Caco-2 (cell line): ENCODE results near the gene SLC25A4. TPM values are rescaled to one million over a fixed set of nuclear protein-coding genes. Genes with fewer than 3 reads are reported as not detected.

Experiments used
- BruUV-seq: library from RNA; stranded (reverse); fragments of 400-500 nt; replicated peaks from 2 replicates; lab custom pipeline; 2021; lab: Mats Ljungman, UMichigan
- CTCF ChIA-PET: fragments of 300-600 bp; sonication (Branson Sonifier 250); formaldehyde crosslinking; loops from one replicate; lab custom pipeline; 2022; ENCODE audit warnings: antibody characterized with exemption; lab: Charles Lee
- POLR2A ChIA-PET: fragments of 300-600 bp; sonication (Branson Sonifier 250); formaldehyde crosslinking; loops from one replicate; lab custom pipeline; 2022; ENCODE audit warnings: antibody characterized with exemption; lab: Charles Lee
- DNase-seq, 2 experiments: peaks; one replicate each; pipeline versions ENCODE4 v3.0.0 to v3.0.0-alpha.2; 2020 to 2022
- H3K27me3 ChIP-seq: replicated peaks from 2 replicates; pipeline ENCODE4 v1.6.0; 2011; ENCODE audit warnings: low read length; ENCODE audit not compliant: control insufficient read depth, insufficient read depth
- H3K36me3 ChIP-seq: 2 replicates; pipeline ENCODE4 v1.5.1; 2011; ENCODE audit warnings: low read length; ENCODE audit not compliant: control insufficient read depth, insufficient read depth
- H3K4me1 ChIP-seq: fragments of 250-450 bp; sonication (Bioruptor Pico); 2 replicates; pipeline ENCODE4 v1.5.1; 2020; ENCODE audit warnings: mild to moderate bottlenecking
- H3K4me3 ChIP-seq: 2 replicates; pipeline ENCODE4 v1.5.1; 2011; ENCODE audit warnings: low read depth, mild to moderate bottlenecking, control low read depth, low read length
- H3K9me3 ChIP-seq: fragments of 250-450 bp; sonication (Bioruptor Pico); 2 replicates; pipeline ENCODE4 v1.5.1; 2020; ENCODE audit warnings: mild to moderate bottlenecking, moderate library complexity
- H3K27ac Mint-ChIP-seq: one replicate; pipeline ENCODE4 v1.8.0; 2022; ENCODE audit warnings: mixed read lengths; ENCODE audit not compliant: unreplicated experiment
- H3K27me3 Mint-ChIP-seq: one replicate; pipeline ENCODE4 v1.8.0; 2022; ENCODE audit warnings: mixed read lengths; ENCODE audit not compliant: insufficient read depth, unreplicated experiment
- H3K36me3 Mint-ChIP-seq: one replicate; pipeline ENCODE4 v1.8.0; 2022; ENCODE audit warnings: mild to moderate bottlenecking, mixed read lengths; ENCODE audit not compliant: insufficient read depth, unreplicated experiment
- H3K4me1 Mint-ChIP-seq: one replicate; pipeline ENCODE4 v1.8.0; 2022; ENCODE audit warnings: low read depth, mixed read lengths; ENCODE audit not compliant: unreplicated experiment
- H3K4me3 Mint-ChIP-seq: one replicate; pipeline ENCODE4 v1.8.0; 2022; ENCODE audit warnings: mild to moderate bottlenecking, moderate library complexity, mixed read lengths; ENCODE audit not compliant: unreplicated experiment
- H3K9me3 Mint-ChIP-seq: one replicate; pipeline ENCODE4 v1.8.0; 2022; ENCODE audit warnings: mixed read lengths; ENCODE audit not compliant: unreplicated experiment
- intact Hi-C: fragments of 100-400 bp; cut with micrococcal nuclease; formaldehyde crosslinking; loops from one replicate; pipeline ENCODE4 v1.10.0; 2022; ENCODE audit not compliant: unreplicated experiment
- total RNA-seq: library from RNA; stranded (reverse); gene quantifications from 2 replicates; pipeline ENCODE4 v1.2.3, GENCODE V29; 2022
- TF ChIP-seq, protein P1 (sequence below), 2 experiments: fragments of 200-600 bp in 1 of 2; IDR thresholded peaks; 1 replicate in 1 of 2; 2 replicates in 1 of 2; pipeline versions ENCODE4 v1.5.1 to v1.8.0; 2011 to 2022; ENCODE audit warnings: antibody characterized with exemption in 1 of 2, control low read depth in 1 of 2, inconsistent platforms in 1 of 2, low read depth in 1 of 2, low read length in 1 of 2, mild to moderate bottlenecking in 1 of 2, moderate library complexity in 1 of 2; ENCODE audit not compliant: insufficient read depth in 1 of 2, severe bottlenecking in 1 of 2, unreplicated experiment in 1 of 2

Gene SLC25A4
- total RNA-seq, 1 experiment from 2014 or later = 24.1 TPM

DNA sequence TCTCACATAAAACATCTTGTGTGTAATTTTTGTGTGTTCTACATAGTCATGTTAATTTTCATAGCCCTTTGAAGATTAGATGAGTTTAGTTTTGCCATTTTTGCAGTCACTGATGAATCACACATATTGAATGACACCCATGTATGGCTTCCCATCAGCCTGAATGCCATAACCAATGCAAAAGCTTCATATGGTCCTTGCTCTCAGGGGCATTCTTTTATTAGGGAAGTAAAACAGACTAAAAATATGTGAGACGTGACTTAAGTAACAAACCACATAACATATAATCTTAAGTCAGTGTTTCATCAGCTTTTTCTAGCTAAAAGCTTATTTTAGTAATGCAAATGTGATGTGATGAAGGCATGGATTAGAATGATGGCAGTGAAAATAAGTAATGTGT, 8.2 kb downstream of the SLC25A4 start:
- Mint-ChIP-seq H3K4me1 (no peaks in the 10 kb centered on the region), H3K27ac (no peak overlapping the region)

DNA sequence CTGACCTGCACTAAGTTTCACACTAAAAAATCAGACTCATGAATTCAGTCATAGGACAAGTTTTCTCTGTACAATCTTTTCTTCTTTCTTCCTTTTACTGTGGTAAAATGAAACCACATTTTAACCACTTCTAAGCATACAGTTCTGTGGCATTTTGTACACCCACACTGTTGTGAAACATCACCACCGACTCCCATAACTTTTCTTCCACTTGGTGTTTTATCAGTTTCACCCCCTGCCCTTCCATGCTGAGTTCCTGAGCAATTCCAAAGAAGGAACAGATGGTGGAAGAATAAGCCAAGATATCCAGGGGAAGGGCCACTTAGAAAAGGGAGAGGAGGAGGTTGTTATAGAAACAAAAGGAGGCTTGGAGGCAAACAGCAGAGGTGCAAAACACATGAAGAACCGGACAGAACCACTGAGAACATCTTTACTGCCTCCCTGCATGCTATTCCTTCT, 22.6 kb downstream of the SLC25A4 start:
- Mint-ChIP-seq H3K4me3 (no peak overlapping the region), H3K27me3 (no peaks in the 10 kb centered on the region), H3K27ac (no peak overlapping the region), H3K4me1 (no peaks in the 10 kb centered on the region), H3K36me3 (peaks cover 5% of the 10 kb centered on the region), H3K9me3 (no peaks in the 10 kb centered on the region)
- Histone ChIP-seq H3K4me1 (no peaks in the 10 kb centered on the region), H3K4me3 (no peak overlapping the region), H3K27me3 (no peaks in the 10 kb centered on the region), H3K36me3 (no peaks in the 10 kb centered on the region), H3K9me3 (no peaks in the 10 kb centered on the region)
- no TSS peak for BruUV-seq
- ChIA-PET CTCF (no interaction called here), POLR2A (no interaction called here)
- intact Hi-C loops = no loop called here
- no peak for DNase-seq
- TF ChIP-seq, protein P1, sequence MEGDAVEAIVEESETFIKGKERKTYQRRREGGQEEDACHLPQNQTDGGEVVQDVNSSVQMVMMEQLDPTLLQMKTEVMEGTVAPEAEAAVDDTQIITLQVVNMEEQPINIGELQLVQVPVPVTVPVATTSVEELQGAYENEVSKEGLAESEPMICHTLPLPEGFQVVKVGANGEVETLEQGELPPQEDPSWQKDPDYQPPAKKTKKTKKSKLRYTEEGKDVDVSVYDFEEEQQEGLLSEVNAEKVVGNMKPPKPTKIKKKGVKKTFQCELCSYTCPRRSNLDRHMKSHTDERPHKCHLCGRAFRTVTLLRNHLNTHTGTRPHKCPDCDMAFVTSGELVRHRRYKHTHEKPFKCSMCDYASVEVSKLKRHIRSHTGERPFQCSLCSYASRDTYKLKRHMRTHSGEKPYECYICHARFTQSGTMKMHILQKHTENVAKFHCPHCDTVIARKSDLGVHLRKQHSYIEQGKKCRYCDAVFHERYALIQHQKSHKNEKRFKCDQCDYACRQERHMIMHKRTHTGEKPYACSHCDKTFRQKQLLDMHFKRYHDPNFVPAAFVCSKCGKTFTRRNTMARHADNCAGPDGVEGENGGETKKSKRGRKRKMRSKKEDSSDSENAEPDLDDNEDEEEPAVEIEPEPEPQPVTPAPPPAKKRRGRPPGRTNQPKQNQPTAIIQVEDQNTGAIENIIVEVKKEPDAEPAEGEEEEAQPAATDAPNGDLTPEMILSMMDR (IDR thresholded peaks at IDR 0.05; ENCODE audit: insufficient read depth in 1 of 2, low read depth in 1 of 2, low read length in 1 of 2, severe bottlenecking in 1 of 2, unreplicated experiment in 1 of 2) = no peak

More for the DNA sequence above, 8.2 kb downstream of the SLC25A4 start:
- no peak for DNase-seq
- intact Hi-C loops = no loop called here
- Mint-ChIP-seq H3K4me3 (no peak overlapping the region), H3K36me3 (peaks cover 5% of the 10 kb centered on the region), H3K27me3 (no peaks in the 10 kb centered on the region), H3K9me3 (no peaks in the 10 kb centered on the region)
- Histone ChIP-seq H3K27me3 (no peaks in the 10 kb centered on the region), H3K36me3 (no peaks in the 10 kb centered on the region), H3K4me3 (no peak overlapping the region), H3K9me3 (no peaks in the 10 kb centered on the region), H3K4me1 (no peaks in the 10 kb centered on the region)
- ChIA-PET POLR2A (no interaction called here), CTCF (no interaction called here)
- TF ChIP-seq, protein P1 (IDR thresholded peaks at IDR 0.05; ENCODE audit: insufficient read depth in 1 of 2, low read depth in 1 of 2, low read length in 1 of 2, severe bottlenecking in 1 of 2, unreplicated experiment in 1 of 2) = no peak
- BruUV-seq = no TSS peak

DNA sequence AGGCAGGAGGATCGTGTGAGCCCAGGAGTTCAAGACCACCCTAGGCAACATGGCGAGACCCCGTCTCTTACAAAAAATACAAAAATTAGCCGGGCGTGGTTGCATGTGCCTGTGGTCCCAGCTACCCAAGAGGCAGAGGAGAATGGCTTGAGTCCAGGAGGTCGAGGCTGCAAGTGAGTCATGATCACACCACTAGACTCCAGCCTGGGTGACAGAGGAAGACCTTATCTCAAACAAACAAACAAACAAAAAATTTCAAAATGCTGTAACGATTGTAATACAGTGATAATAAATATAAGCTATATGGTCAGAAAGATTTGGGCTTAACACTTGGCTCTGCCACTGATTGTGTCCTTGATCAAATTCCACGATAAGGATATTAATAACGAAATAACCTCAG, 24.2 kb downstream of the SLC25A4 start:
- intact Hi-C loops = no loop called here
- Mint-ChIP-seq H3K36me3 (peaks cover 6% of the 10 kb centered on the region), H3K9me3 (no peaks in the 10 kb centered on the region), H3K4me1 (no peaks in the 10 kb centered on the region), H3K4me3 (no peak overlapping the region), H3K27ac (no peak overlapping the region), H3K27me3 (no peaks in the 10 kb centered on the region)
- BruUV-seq = no TSS peak
- CTCF ChIA-PET = no interaction called here
- Histone ChIP-seq H3K36me3 (no peaks in the 10 kb centered on the region), H3K4me3 (no peak overlapping the region), H3K27me3 (no peaks in the 10 kb centered on the region), H3K4me1 (no peaks in the 10 kb centered on the region), H3K9me3 (no peaks in the 10 kb centered on the region)
- TF ChIP-seq, protein P1 (IDR thresholded peaks at IDR 0.05; ENCODE audit: insufficient read depth in 1 of 2, low read depth in 1 of 2, low read length in 1 of 2, severe bottlenecking in 1 of 2, unreplicated experiment in 1 of 2) = no peak
- no peak for DNase-seq
- POLR2A ChIA-PET = no interaction called here
